OCI-M2 (cell line): ENCODE measurements around the gene VOPP1.

Experiments used
- DNase-seq: peaks from one replicate; lab custom pipeline; 2025; ENCODE audit not compliant: unreplicated experiment; lab: John Stamatoyannopoulos, UW

Gene VOPP1

GRCh38 chr7:55533050-55533728 is 39.1 kb downstream of the VOPP1 start:
- no peak for DNase-seq

DNA sequence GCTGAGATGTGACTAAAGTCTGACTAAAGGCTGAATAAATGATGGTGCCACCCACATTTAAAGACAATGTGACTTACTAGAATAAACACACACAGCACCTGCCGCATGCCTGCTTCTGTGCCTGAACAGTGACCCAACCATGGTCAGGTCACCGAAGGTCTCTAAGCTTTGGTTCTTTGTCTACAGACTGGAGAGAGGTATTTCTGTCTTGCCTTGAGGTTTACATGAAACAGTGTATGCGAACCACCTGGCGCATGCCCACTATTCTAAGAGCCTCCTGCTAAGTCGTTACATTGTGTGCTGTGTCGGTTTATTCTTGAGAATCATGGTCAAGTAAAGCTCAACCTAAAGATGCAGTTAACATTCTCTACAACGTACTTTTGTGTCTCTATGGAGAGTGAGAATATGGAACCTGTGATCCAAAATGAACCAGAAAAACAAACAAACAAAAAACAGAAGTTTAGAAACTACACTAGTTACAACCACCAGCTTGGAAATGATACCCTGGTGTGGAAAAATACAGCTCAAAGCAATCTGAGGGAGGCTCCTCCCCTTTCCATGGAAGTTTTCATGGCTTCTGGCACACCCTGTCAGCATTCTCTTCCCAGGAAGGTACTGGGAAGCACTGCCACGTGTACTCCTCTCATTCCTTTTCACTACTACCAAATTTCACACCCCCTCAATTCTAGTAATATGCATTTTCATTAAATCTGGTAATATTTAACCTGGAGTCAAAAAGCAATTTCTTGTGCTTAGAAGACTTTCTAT is 40.0 kb downstream of the VOPP1 start:
- DNase-seq: no peak

DNA sequence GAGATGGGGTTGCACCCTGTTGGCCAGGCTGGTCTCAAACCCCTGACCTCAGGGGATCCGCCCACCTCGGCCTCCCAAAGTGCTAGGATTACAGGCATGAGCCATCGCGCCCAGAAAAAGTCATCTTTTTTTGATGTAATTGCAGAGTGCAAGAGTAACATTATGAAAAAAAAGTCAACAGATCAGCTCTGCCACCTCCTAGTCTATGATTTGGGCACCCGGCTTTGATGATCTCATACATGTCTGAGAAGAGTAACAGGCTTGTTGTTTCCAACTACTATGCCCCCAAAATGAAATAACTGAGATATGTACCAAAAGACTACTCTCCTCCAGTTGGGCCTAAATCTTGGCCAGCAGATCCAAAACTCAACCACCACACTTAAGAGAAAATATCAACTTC is 40.8 kb downstream of the VOPP1 start:
- DNase-seq: no peak

GRCh38 chr7:55527307-55527706 is 45.0 kb downstream of the VOPP1 start:
- DNase-seq: no peak

- DNase-seq: no peak
Observed at GRCh38 chr7:55526770-55527169, 45.5 kb downstream of the VOPP1 start.

GRCh38 chr7:55526329-55526728 is 46.0 kb downstream of the VOPP1 start:
- DNase-seq: no peak

DNA sequence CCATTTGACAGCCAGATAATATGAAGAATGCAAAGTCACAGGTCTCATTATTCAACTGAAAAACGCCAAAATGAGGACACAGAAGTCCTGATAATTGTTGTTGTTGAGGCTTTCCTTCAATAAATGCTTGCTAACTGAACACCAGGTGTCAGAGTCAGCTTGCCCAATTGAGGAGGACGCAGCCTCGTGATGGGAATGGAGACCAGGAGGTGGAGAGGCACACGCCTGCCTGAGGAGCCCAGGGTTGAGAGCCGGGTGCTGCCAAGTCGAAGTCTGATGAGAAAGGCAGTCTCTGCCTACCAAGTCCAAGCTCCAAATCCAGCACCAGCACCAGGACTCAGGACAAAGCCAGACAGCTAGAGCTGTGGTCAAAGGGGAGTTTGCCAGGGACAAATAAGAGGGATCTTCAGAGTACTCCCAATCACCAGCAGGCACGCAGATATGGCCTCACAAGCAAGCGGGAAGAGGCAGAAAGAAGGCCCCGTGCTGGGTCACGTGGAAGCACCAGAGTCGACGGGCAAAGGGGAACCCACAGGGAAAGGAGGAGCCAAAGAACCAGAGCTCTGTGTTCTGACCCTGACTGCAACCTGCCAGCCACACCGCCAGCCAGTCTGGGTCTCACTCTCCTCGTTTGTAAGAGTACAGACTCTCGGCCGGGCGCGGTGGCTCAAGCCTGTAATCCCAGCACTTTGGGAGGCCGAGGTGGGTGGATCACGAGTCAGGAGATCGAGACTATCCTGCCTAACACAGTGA is 47.6 kb downstream of the VOPP1 start:
- no peak for DNase-seq

DNA sequence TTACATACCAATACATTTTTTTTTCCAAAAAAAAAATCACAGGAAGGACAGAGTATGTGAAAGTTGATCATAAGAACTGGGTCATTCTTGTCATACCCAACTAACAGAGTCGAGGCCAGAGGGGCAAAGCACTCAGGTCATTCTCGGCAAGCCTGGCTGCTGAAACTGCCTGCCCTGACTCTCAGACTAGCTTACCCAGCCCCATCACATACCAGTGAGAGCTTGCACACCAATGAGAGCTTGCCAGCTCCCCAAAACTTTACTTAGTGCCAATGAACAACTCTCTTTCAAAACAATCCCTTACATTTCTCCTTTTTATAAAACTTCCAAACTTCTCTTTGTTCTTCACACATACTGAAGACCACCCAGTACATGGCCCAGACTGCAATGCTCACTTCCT is 48.9 kb downstream of the VOPP1 start:
- no peak for DNase-seq

- DNase-seq: no peak
Observed at GRCh38 chr7:55521917-55522902, 50.1 kb downstream of the VOPP1 start.

DNA sequence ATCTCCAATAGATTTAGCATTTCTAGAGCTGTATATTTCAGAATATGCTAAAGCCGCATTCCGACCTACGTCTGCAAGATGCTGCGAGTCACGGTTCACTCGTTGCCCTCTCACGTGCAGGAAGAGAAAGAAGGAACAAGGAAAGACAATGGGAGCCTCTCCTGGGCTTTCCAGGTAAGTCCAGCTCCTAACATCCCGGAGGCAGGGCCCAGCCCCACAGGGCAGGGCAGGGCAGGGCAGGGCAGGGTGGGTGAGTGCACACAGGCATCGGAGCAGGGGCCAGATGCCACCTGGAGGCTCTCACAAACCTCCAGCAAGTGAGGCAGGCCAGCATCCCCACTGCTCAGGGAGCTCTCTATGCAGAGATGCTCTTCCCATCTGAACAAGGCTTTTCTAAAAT is 50.8 kb downstream of the VOPP1 start:
- DNase-seq: no peak

DNA sequence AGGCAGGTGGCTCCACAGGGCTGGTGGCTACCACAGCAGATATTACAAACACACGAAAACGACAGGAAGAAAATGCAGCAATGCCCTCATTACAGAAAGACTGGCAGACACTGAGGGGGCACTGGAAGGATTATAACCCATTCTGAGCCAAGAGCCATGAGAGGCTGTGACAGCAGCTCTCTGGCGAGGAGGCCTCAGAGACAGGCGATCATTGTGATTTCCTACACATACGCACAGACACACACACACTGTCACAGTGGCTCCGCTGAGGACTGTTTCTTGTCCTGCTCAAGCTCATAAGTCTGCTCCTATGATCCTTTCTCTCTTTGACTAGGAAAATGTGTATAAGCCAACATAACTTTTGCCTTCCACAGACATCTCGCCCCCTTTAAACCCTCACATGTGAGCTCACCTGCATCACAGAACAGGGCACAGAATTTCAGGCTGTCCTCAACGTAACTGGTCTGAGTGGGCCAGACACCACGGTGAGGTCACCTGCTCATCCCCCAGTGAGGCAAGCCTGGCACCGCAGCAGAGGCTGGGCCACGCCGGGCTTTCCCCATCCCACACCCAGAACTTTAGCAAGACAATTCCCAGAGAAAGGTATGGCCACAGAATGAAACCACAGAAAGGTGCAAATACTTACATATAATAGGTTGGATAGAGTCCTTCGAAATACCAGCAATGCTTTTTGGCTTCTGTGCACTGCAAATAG is 51.7 kb downstream of the VOPP1 start:
- no peak for DNase-seq

DNA sequence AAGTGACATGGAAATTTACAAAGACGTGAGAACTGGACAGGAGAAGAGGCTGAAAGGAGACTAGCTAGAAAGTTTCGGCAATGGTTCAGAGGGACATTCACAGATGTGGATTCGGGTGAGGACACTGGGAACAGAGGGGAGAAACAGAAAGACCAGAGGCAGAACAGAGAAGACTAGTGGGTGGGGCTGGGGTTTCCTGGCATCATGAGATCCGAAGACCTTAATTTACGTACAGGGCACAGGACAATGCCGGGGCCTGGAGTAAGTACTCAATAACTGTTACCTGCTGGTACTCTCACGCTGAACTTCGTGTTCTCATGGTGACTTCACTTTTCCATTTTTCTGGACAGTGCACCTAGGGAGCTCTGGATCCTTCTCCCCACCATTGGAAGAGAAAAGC is 53.5 kb downstream of the VOPP1 start:
- no peak for DNase-seq

DNA sequence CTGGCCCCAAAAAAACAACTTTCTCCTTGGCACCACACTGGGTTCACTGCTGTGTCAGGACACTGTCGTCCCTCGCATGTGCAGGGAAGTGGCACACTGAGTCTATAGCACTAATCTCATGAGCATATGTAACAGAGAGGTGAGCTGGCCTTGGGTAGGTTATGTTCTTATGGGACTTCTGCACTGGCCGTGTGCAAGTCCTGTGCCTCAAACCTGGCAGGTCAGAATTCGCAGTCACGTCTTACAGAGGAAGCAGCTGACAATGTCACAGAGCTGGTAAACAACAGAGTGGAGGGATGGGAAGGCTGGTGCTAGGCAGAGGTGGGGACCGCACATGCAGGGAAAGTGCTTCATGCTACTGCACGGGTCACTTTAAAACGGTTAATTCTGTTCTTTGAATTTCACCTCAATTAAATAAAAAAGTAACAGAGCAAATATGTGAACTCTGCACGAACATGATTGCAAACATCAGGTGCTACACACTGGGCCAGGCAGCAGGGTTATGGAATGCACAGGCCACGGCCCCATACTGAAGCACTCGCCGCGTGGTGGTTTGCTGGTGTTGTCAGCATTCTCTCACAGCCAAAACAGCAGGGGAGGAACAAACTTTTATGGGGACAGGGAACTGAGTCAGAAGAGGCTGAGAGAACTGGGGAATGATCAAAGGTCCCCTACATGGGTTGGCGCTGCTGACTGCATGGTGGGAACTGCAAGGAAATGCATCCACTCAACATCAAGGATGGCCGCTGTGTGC is 54.2 kb downstream of the VOPP1 start:
- DNase-seq: no peak

GRCh38 chr7:55517191-55517633 is 55.1 kb downstream of the VOPP1 start:
- DNase-seq: no peak

DNA sequence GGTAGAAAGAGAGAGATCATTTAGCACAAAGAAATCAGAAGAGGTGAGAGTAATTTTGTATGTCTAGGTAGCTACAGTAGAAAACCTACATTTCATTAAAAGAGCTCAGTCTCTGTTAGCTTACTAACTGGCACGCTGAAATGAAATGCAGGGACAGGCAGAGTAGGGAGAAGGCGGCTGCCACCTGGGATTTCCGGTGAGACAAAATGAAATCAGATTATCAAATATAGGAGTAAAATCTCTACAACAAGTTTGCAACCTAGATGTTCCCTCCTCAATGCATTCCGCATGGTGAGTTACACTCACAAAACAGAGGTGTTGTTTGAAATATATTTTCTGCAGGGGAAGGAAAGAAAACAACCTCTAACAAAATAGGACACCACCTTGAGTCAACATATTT is 55.9 kb downstream of the VOPP1 start:
- no peak for DNase-seq

DNA sequence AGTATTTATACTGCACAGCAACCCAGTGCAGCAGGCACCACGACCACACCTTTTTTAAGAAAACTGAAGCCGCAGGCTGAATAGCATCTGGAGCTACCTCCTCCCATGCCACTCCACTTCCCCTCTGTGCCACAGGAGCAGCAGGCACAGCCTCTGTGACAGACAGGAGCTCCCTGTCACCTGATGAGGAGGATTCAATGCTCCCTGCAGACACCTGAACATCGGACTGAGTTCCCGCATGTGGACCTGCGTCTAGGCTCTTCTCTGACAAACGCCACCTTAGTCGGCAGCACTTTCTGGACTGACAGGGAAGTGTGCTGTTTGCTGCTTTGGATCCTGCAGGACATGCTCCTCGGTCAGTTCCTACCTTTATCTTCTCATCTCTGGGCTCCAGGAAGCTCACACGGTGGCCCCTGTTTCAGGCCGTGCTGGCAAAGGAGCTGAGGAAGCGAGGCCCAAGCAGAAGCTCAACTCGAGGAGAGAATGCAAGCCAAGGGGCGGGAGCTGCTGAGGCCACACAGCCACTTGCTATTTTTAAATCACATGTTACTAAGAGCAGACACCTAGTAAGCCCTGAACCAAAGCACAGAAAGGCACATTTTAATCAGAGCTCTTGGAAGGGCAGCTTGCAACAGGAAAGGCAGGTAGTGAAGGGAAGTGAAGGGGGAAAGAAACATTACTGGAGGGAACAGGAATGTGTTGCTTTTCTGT is 56.6 kb downstream of the VOPP1 start:
- DNase-seq: no peak

GRCh38 chr7:55514546-55515265 is 57.6 kb downstream of the VOPP1 start:
- no peak for DNase-seq

DNA sequence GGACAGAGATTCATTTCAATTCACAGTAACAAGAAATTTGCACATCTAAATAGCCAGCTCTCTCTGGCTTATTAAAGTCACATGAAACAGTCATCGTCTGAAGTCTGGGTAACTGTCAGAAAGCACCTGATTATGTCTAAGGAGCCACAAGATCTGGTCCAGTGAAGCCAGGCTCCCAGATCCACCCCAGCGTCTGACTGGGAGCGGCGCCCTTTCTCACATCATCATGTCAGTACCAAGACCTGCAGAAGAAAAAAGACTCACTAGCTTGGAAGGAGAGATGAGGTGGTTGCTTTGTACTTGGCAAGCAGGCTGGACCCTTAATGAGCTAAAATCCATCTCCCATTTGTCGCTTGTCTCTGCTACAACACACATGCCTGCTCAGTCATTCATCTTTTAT is 58.4 kb downstream of the VOPP1 start:
- DNase-seq: no peak
